Measurements from ENCODE around the gene USP31. TPM values are rescaled to one million over a fixed set of nuclear protein-coding genes. Genes with fewer than 3 reads are reported as not detected.

USP31 gene
- total and polyA plus RNA-seq, 8 donors = 1.7 to 18.5 (median 5.8) TPM

DNA sequence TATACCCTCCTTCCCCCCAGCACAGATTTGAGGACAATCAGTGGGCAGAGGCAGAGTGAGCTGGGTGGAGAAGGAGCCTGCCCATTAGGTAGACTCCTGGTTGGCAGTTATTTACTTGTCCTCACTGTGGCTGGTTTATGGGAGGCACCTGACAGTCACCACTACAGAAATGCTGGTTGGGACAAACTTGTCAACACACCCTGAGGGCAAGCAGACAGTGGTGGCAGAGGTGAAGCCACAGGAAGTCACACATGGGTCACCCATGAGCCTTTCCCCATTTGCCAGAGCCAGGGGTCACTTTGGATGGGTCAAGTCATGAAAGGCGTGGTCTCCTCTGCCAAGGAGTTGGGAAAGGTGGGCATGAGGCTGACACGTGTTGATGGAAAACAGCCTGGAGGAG lies 39.7 kb upstream of the USP31 start:
- DNase-seq = no peak
- 81 to 92% (median 84%) methylated on average over 2 of the region's 2 CpGs for WGBS, 5 donors
- Histone ChIP-seq H3K4me3 (no peak overlapping the region), H3K27me3 (peaks cover 0 to 29% (median 0%) of the 10 kb centered on the region in 3 donors), H3K9me3 (no peaks in the 10 kb centered on the region), H3K27ac (no peak overlapping the region), H3K36me3 (peaks cover 0 to 10% (median 3%) of the 10 kb centered on the region in 4 donors), H3K4me1 (peaks cover 0 to 18% (median 11%) of the 10 kb centered on the region in 4 donors)
- TF ChIP-seq POLR2AphosphoS5 (IDR thresholded peaks at IDR 0.05) (no peak), CTCF (IDR thresholded peaks at IDR 0.05) (no peak), EP300 (IDR thresholded peaks at IDR 0.05) (no peak), POLR2A (IDR thresholded peaks at IDR 0.05) (no peak)
- intact Hi-C loops (cut with DNase I; ENCODE audit: low total_unique reads) = no loop called here

- no peak overlapping the region for H3K27ac ChIP-seq
- no peaks in the 10 kb centered on the region for H3K9me3 ChIP-seq
- DNase-seq = no peak
- peaks cover 10 to 30% (median 23%) of the 10 kb centered on the region in 4 donors for H3K4me1 ChIP-seq
- H3K36me3 ChIP-seq = peaks cover 0 to 6% (median 3%) of the 10 kb centered on the region in 4 donors
- H3K27me3 ChIP-seq = peaks cover 0 to 45% (median 12%) of the 10 kb centered on the region in 3 donors
- WGBS, 5 donors = 45 to 83% (median 68%) methylated on average over 3 of the region's 3 CpGs
- H3K4me3 ChIP-seq = no peak overlapping the region
- TF ChIP-seq CTCF (IDR thresholded peaks at IDR 0.05) = no peak
- TF ChIP-seq POLR2AphosphoS5 (IDR thresholded peaks at IDR 0.05) = no peak
- TF ChIP-seq POLR2A (IDR thresholded peaks at IDR 0.05) = no peak
- no peak for TF ChIP-seq EP300 (IDR thresholded peaks at IDR 0.05)
- intact Hi-C loops (cut with DNase I; ENCODE audit: low total_unique reads) = no loop called here
These were observed 38.1 kb upstream of the USP31 start for GRCh38 chr16:23187341-23187740.

GRCh38 chr16:23186171-23186570 lies 36.9 kb upstream of the USP31 start:
- H3K36me3 ChIP-seq = peaks cover 0 to 6% (median 3%) of the 10 kb centered on the region in 4 donors
- TF ChIP-seq POLR2AphosphoS5 (IDR thresholded peaks at IDR 0.05) (no peak), EP300 (IDR thresholded peaks at IDR 0.05) (no peak), CTCF (IDR thresholded peaks at IDR 0.05) (no peak), POLR2A (IDR thresholded peaks at IDR 0.05) (no peak)
- intact Hi-C loops (cut with DNase I; ENCODE audit: low total_unique reads) = no loop called here
- no peak for DNase-seq
- no peaks in the 10 kb centered on the region for H3K9me3 ChIP-seq
- H3K27me3 ChIP-seq = peaks cover 0 to 56% (median 15%) of the 10 kb centered on the region in 3 donors
- WGBS, 5 donors = 74 to 85% (median 78%) methylated on average over 22 to 24 of the region's 24 CpGs
- H3K4me3 ChIP-seq = peak overlapping the region in 1 of 4 donors; percentile 17
- peaks cover 13 to 34% (median 28%) of the 10 kb centered on the region in 4 donors for H3K4me1 ChIP-seq
- no peak overlapping the region for H3K27ac ChIP-seq

- intact Hi-C loops (cut with DNase I; ENCODE audit: low total_unique reads) = no loop called here
- Histone ChIP-seq H3K4me3 (peak overlapping the region in 1 of 4 donors; percentile 17), H3K27ac (no peak overlapping the region), H3K27me3 (peaks cover 0 to 62% (median 15%) of the 10 kb centered on the region in 3 donors), H3K36me3 (peaks cover 0 to 6% (median 3%) of the 10 kb centered on the region in 4 donors), H3K4me1 (peaks cover 13 to 34% (median 28%) of the 10 kb centered on the region in 4 donors), H3K9me3 (no peaks in the 10 kb centered on the region)
- DNase-seq = peak; percentile 39 to 61
- TF ChIP-seq POLR2A (IDR thresholded peaks at IDR 0.05) (no peak), POLR2AphosphoS5 (IDR thresholded peaks at IDR 0.05) (peak in 2 of 3 donors; percentile 44 to 63)
- 18 to 40% (median 28%) methylated on average over 7 to 11 of the region's 11 CpGs for WGBS, 5 donors
These were observed 36.4 kb upstream of the USP31 start for GRCh38 chr16:23185656-23186055.

DNA sequence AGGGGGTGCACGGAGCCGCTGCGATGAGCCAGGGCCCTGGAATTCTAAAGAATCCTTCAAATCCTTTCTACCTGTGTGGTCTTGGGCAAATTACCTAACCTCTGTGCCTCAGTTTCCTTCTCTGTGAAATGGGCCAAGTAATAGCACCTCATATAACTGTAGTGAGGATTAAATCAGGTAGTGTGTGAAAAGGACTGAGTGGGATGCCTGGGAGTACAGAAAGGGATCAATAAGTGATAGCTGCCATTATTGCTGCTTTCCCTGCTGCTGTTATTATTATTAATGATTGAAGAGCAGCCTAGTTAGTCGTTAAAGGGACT lies 34.3 kb upstream of the USP31 start:
- Histone ChIP-seq H3K27ac (peak overlapping the region in 3 of 5 donors; percentile 2 to 67 (median 64)), H3K4me3 (peak overlapping the region; percentile 49 to 75 (median 50)), H3K36me3 (no peaks in the 10 kb centered on the region), H3K4me1 (peaks cover 13 to 34% (median 28%) of the 10 kb centered on the region in 4 donors), H3K27me3 (peaks cover 0 to 82% (median 15%) of the 10 kb centered on the region in 3 donors), H3K9me3 (no peaks in the 10 kb centered on the region)
- DNase-seq = no peak
- WGBS, 5 donors = 10 to 37% (median 15%) methylated on average over 3 to 4 of the region's 4 CpGs
- TF ChIP-seq EP300 (IDR thresholded peaks at IDR 0.05) (no peak), CTCF (IDR thresholded peaks at IDR 0.05) (no peak), POLR2A (IDR thresholded peaks at IDR 0.05) (no peak), POLR2AphosphoS5 (IDR thresholded peaks at IDR 0.05) (no peak)
- intact Hi-C loops (cut with DNase I; ENCODE audit: low total_unique reads) = loop anchor here (5.0 kb wide), 1 partner anchor 249 kb away; no protein-coding TSS in a partner anchor
